IMR-90 (cell line): ENCODE measurements around the gene HPSE2. TPM values are rescaled to one million over a fixed set of nuclear protein-coding genes. Genes with fewer than 3 reads are reported as not detected.

ENCODE experiments used
- ATAC-seq: fragments of 200-7000 bp; cut with Tn5 transposase; 2 replicates; pipeline ENCODE4 v1.9.1; 2020; ENCODE audit warnings: low read depth, mild to moderate bottlenecking, moderate library complexity
- BruUV-seq: library from RNA; stranded (reverse); fragments of 400-500 nt; replicated peaks from 2 replicates; lab custom pipeline; 2021; lab: Mats Ljungman, UMichigan
- CTCF ChIA-PET: fragments of 300-600 bp; formaldehyde crosslinking; extraction: SDS; loops from one replicate; lab custom pipeline; 2021; ENCODE audit warnings: antibody characterized with exemption; lab: Yijun Ruan, JAX
- POLR2A ChIA-PET: fragments of 300-600 bp; sonication (Branson Sonifier 250); formaldehyde crosslinking; loops from one replicate; lab custom pipeline; 2022; ENCODE audit warnings: antibody characterized with exemption; ENCODE audit not compliant: unreplicated experiment; lab: Charles Lee
- DNase-seq: peaks from one replicate; pipeline ENCODE4 v3.0.0; 2013
- H2AFZ ChIP-seq: replicated peaks from 2 replicates; pipeline ENCODE3; 2013; ENCODE audit warnings: low read length, mild to moderate bottlenecking; ENCODE audit not compliant: poor library complexity
- H2AK5ac ChIP-seq: 2 replicates; pipeline ENCODE4 v1.6.1; 2013; ENCODE audit warnings: low read depth, low read length, inconsistent platforms
- H2AK9ac ChIP-seq: replicated peaks from 2 replicates; pipeline ENCODE3; 2013; ENCODE audit warnings: mild to moderate bottlenecking, low read depth, low read length, moderate library complexity; ENCODE audit not compliant: poor library complexity
- H2BK120ac ChIP-seq: 2 replicates; pipeline ENCODE4 v1.6.1; 2013; ENCODE audit warnings: low read depth, low read length, inconsistent platforms
- H2BK15ac ChIP-seq: 3 replicates; pipeline ENCODE4 v1.6.1; 2013; ENCODE audit warnings: low read depth, low read length, inconsistent platforms
- H2BK20ac ChIP-seq: 2 replicates; pipeline ENCODE4 v1.6.1; 2013; ENCODE audit warnings: low read depth, mild to moderate bottlenecking, inconsistent platforms, low read length, moderate library complexity
- H2BK5ac ChIP-seq: 2 replicates; pipeline ENCODE4 v1.6.1; 2013; ENCODE audit warnings: mild to moderate bottlenecking, low read depth, low read length, inconsistent platforms; ENCODE audit not compliant: poor library complexity, severe bottlenecking
- H3K14ac ChIP-seq: replicated peaks from 2 replicates; pipeline ENCODE4 v1.6.1; 2013; ENCODE audit warnings: low read depth, low read length, inconsistent platforms
- H3K18ac ChIP-seq: 2 replicates; pipeline ENCODE4 v1.6.1; 2013; ENCODE audit warnings: low read depth, low read length, control low read depth
- H3K23ac ChIP-seq: 2 replicates; pipeline ENCODE4 v1.6.1; 2013; ENCODE audit warnings: low read depth, low read length, inconsistent platforms
- H3K27ac ChIP-seq: 2 replicates; pipeline ENCODE4 v1.5.1; 2013; ENCODE audit warnings: mild to moderate bottlenecking, control low read depth, low read length; ENCODE audit not compliant: insufficient read depth
- H3K27me3 ChIP-seq: 2 replicates; pipeline ENCODE4 v1.6.1; 2013; ENCODE audit warnings: low read length; ENCODE audit not compliant: control insufficient read depth, insufficient read depth
- H3K36me3 ChIP-seq: 2 replicates; pipeline ENCODE4 v1.6.1; 2013; ENCODE audit warnings: low read length, mixed read lengths; ENCODE audit not compliant: control insufficient read depth, insufficient read depth
- H3K4ac ChIP-seq: 2 replicates; pipeline ENCODE4 v1.6.1; 2013; ENCODE audit warnings: low read depth, low read length, inconsistent platforms
- H3K4me1 ChIP-seq: 2 replicates; pipeline ENCODE4 v1.6.1; 2013; ENCODE audit warnings: low read length, mixed read lengths; ENCODE audit not compliant: control insufficient read depth, insufficient read depth
- H3K4me2 ChIP-seq: 2 replicates; pipeline ENCODE4 v1.6.1; 2013; ENCODE audit warnings: low read depth, mild to moderate bottlenecking, control low read depth, low read length, moderate library complexity
- H3K4me3 ChIP-seq: 2 replicates; pipeline ENCODE4 v1.5.1; 2013; ENCODE audit warnings: low read depth, mild to moderate bottlenecking, control low read depth, low read length, moderate library complexity; ENCODE audit not compliant: insufficient read depth
- H3K56ac ChIP-seq: 2 replicates; pipeline ENCODE4 v1.6.1; 2013; ENCODE audit warnings: low read length, inconsistent platforms; ENCODE audit not compliant: insufficient read depth; ENCODE audit errors: extremely low read depth
- H3K79me1 ChIP-seq, 2 experiments: 2 replicates each; pipeline ENCODE4 v1.6.1; 2013; ENCODE audit warnings: low read length in 2 of 2, inconsistent platforms in 1 of 2, low read depth in 1 of 2
- H3K9ac ChIP-seq: 2 replicates; pipeline ENCODE4 v1.6.1; 2013; ENCODE audit warnings: low read depth, low read length, control low read depth
- H3K9me1 ChIP-seq: 2 replicates; pipeline ENCODE4 v1.6.1; 2013; ENCODE audit warnings: low read length, inconsistent platforms; ENCODE audit not compliant: insufficient read depth
- H3K9me3 ChIP-seq: 2 replicates; pipeline ENCODE4 v1.6.1; 2013; ENCODE audit warnings: low read length; ENCODE audit not compliant: control insufficient read depth, insufficient read depth
- H4K20me1 ChIP-seq: 2 replicates; pipeline ENCODE4 v1.6.1; 2013; ENCODE audit warnings: low read length, inconsistent platforms; ENCODE audit not compliant: insufficient read depth
- H4K5ac ChIP-seq: 2 replicates; pipeline ENCODE4 v1.6.1; 2013; ENCODE audit warnings: mild to moderate bottlenecking, low read depth, low read length, control low read depth
- H4K8ac ChIP-seq, 2 experiments: 2 replicates each; pipeline ENCODE4 v1.6.1; 2013; ENCODE audit warnings: low read depth in 2 of 2, low read length in 2 of 2, control low read depth in 1 of 2, inconsistent platforms in 1 of 2
- H4K91ac ChIP-seq: 2 replicates; pipeline ENCODE4 v1.6.1; 2013; ENCODE audit warnings: low read depth, low read length, inconsistent platforms; ENCODE audit not compliant: insufficient read depth
- BHLHE40 ChIP-seq: fragments of 150-350 bp; IDR thresholded peaks from 2 replicates; pipeline ENCODE4 v1.6.1; 2016; ENCODE audit warnings: mild to moderate bottlenecking, low read depth, low read length
- CEBPB ChIP-seq: IDR thresholded peaks from 2 replicates; pipeline ENCODE4 v1.6.1; 2012; ENCODE audit warnings: low read depth, low read length, improper control_type of control experiment
- FOS ChIP-seq: fragments of 150-350 bp; IDR thresholded peaks from 2 replicates; pipeline ENCODE4 v1.6.1; 2016; ENCODE audit warnings: low read depth, low read length
- MAZ ChIP-seq: IDR thresholded peaks from 2 replicates; pipeline ENCODE4 v1.6.1; 2012; ENCODE audit warnings: low read depth, mild to moderate bottlenecking, low read length, improper control_type of control experiment, moderate library complexity, borderline replicate concordance
- MXI1 ChIP-seq: IDR thresholded peaks from 2 replicates; pipeline ENCODE4 v1.6.1; 2012; ENCODE audit warnings: low read depth, mild to moderate bottlenecking, low read length, moderate library complexity, borderline replicate concordance
- NFE2L2 ChIP-seq: fragments of 150-350 bp; IDR thresholded peaks from 2 replicates; pipeline ENCODE4 v1.6.1; 2016; ENCODE audit warnings: low read depth, mild to moderate bottlenecking, low read length
- RAD21 ChIP-seq: IDR thresholded peaks from 2 replicates; pipeline ENCODE4 v1.6.1; 2012; ENCODE audit warnings: low read length, improper control_type of control experiment
- SMC3 ChIP-seq: fragments of 150-350 bp; IDR thresholded peaks from 2 replicates; pipeline ENCODE4 v1.6.1; 2016; ENCODE audit warnings: low read depth, mild to moderate bottlenecking, antibody characterized with exemption, low read length, moderate library complexity
- dilution Hi-C: fragments of 300-500 bp; cut with HindIII; formaldehyde crosslinking; loops from one replicate; pipeline ENCODE4 v1.14.3; 2018; ENCODE audit warnings: low sequenced_read_pairs; ENCODE audit not compliant: unreplicated experiment
- in situ Hi-C: fragments of 300-500 bp; cut with MboI; formaldehyde crosslinking; loops from 3 replicates; pipeline ENCODE4 v1.14.3; 2019; ENCODE audit warnings: low sequenced_read_pairs, inconsistent platforms, mixed read lengths
- intact Hi-C: fragments of 100-400 bp; cut with micrococcal nuclease; formaldehyde crosslinking; loops from 2 replicates; pipeline ENCODE4 v1.10.0; 2022
- polyA plus RNA-seq, 3 experiments: library from polyadenylated mRNA; depleted of rRNA; stranded (reverse); fragments of >200 nt; gene quantifications; 2 replicates each; pipeline ENCODE4 v1.2.3, GENCODE V29; 2012; ENCODE audit warnings: low replicate concordance in 1 of 3
- total RNA-seq: library from RNA; depleted of rRNA; stranded (reverse); fragments of >200 nt; gene quantifications from 2 replicates; pipeline ENCODE4 v1.2.3, GENCODE V29; 2012
- TF ChIP-seq, protein P1 (sequence below): fragments of 150-350 bp; IDR thresholded peaks from 2 replicates; pipeline ENCODE4 v1.6.1; 2017; ENCODE audit warnings: mild to moderate bottlenecking, antibody characterized with exemption, low read length, low read depth
- TF ChIP-seq, protein P2 (sequence below): conservative IDR thresholded peaks from 2 replicates; pipeline ENCODE4 v1.5.1; 2012; ENCODE audit warnings: mild to moderate bottlenecking, low read depth, low read length, improper control_type of control experiment
- TF ChIP-seq, protein P3 (sequence below): fragments of 150-350 bp; IDR thresholded peaks from 2 replicates; pipeline ENCODE4 v1.6.1; 2016; ENCODE audit warnings: low read depth, mild to moderate bottlenecking, low read length, moderate library complexity, borderline replicate concordance

HPSE2 gene
- total and polyA plus RNA-seq, 2 of the 4 experiments (the other 2 are of a cell fraction): not detected

DNA sequence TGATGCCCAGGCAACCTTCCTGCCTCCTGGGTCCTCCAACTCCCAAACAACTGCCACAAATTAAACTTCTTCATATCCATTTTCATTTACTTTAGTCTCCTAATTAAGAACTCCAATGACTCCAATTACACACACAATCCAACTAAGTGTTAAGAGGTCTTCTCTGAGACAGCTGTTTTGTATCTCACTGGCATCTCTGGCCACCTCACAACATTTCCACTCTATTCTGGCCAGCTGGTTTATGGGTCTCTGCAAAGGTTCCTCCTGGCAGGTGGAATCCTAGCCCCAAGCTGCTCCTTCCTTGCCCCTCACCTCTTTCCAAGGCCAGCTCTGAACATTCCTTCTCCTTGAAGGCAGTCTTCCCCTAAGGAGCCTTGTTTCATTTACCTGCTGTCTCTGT lies 665.8 kb downstream of the HPSE2 start:
- Histone ChIP-seq H3K27ac (no peak overlapping the region), H2BK120ac (no peak overlapping the region), H2AFZ (no peak overlapping the region), H3K4me2 (no peak overlapping the region), H2BK15ac (no peak overlapping the region), H4K8ac (no peak overlapping the region), H3K27me3 (no peaks in the 10 kb centered on the region), H3K4me1 (no peaks in the 10 kb centered on the region), H3K4me3 (no peak overlapping the region), H3K36me3 (no peaks in the 10 kb centered on the region), H2AK9ac (no peak overlapping the region), H3K79me1 (no peaks in the 10 kb centered on the region), H2BK20ac (no peak overlapping the region), H4K91ac (no peak overlapping the region), H3K18ac (no peak overlapping the region), H3K9me3 (no peaks in the 10 kb centered on the region), H3K9me1 (no peaks in the 10 kb centered on the region), H3K23ac (no peak overlapping the region), H2BK5ac (no peak overlapping the region), H3K14ac (no peak overlapping the region), H4K5ac (no peak overlapping the region), H3K4ac (no peak overlapping the region), H2AK5ac (no peak overlapping the region), H3K9ac (no peak overlapping the region), H4K20me1 (no peaks in the 10 kb centered on the region), H3K56ac (no peak overlapping the region)
- no peak for TF ChIP-seq SMC3
- TF ChIP-seq, protein P1, sequence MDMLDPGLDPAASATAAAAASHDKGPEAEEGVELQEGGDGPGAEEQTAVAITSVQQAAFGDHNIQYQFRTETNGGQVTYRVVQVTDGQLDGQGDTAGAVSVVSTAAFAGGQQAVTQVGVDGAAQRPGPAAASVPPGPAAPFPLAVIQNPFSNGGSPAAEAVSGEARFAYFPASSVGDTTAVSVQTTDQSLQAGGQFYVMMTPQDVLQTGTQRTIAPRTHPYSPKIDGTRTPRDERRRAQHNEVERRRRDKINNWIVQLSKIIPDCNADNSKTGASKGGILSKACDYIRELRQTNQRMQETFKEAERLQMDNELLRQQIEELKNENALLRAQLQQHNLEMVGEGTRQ: no peak
- TF ChIP-seq CEBPB: no peak
- TF ChIP-seq BHLHE40: no peak
- no peak for TF ChIP-seq MXI1
- TF ChIP-seq RAD21: no peak
- no peak for TF ChIP-seq NFE2L2
- TF ChIP-seq, protein P2, sequence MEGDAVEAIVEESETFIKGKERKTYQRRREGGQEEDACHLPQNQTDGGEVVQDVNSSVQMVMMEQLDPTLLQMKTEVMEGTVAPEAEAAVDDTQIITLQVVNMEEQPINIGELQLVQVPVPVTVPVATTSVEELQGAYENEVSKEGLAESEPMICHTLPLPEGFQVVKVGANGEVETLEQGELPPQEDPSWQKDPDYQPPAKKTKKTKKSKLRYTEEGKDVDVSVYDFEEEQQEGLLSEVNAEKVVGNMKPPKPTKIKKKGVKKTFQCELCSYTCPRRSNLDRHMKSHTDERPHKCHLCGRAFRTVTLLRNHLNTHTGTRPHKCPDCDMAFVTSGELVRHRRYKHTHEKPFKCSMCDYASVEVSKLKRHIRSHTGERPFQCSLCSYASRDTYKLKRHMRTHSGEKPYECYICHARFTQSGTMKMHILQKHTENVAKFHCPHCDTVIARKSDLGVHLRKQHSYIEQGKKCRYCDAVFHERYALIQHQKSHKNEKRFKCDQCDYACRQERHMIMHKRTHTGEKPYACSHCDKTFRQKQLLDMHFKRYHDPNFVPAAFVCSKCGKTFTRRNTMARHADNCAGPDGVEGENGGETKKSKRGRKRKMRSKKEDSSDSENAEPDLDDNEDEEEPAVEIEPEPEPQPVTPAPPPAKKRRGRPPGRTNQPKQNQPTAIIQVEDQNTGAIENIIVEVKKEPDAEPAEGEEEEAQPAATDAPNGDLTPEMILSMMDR: no peak
- TF ChIP-seq, protein P3, sequence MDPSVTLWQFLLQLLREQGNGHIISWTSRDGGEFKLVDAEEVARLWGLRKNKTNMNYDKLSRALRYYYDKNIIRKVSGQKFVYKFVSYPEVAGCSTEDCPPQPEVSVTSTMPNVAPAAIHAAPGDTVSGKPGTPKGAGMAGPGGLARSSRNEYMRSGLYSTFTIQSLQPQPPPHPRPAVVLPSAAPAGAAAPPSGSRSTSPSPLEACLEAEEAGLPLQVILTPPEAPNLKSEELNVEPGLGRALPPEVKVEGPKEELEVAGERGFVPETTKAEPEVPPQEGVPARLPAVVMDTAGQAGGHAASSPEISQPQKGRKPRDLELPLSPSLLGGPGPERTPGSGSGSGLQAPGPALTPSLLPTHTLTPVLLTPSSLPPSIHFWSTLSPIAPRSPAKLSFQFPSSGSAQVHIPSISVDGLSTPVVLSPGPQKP: no peak
- no peak for TF ChIP-seq FOS
- no peak for TF ChIP-seq MAZ
- intact Hi-C loops (no loop called here), in situ Hi-C loops (no loop called here), dilution Hi-C loops (no loop called here)
- no peak for DNase-seq
- ATAC-seq: no peak
- BruUV-seq: no TSS peak
- ChIA-PET POLR2A (no interaction called here), CTCF (no interaction called here)
